GM12864 (cell line): ENCODE measurements around the gene C3orf20.

Experiments
- DNase-seq: peaks from one replicate; pipeline ENCODE4 v3.0.0-alpha.2; 2011; ENCODE audit warnings: low read depth
- H3K4me3 ChIP-seq: 2 replicates; pipeline ENCODE4 v1.5.1; 2011; ENCODE audit warnings: mild to moderate bottlenecking, low read depth, low read length, control low read depth
- TF ChIP-seq, protein P1 (sequence below): IDR thresholded peaks from 2 replicates; pipeline ENCODE4 v1.5.1; 2011; ENCODE audit warnings: low read depth, mild to moderate bottlenecking, moderate library complexity, low read length, control low read depth, inconsistent platforms; ENCODE audit errors: missing control alignments

Gene C3orf20

DNA sequence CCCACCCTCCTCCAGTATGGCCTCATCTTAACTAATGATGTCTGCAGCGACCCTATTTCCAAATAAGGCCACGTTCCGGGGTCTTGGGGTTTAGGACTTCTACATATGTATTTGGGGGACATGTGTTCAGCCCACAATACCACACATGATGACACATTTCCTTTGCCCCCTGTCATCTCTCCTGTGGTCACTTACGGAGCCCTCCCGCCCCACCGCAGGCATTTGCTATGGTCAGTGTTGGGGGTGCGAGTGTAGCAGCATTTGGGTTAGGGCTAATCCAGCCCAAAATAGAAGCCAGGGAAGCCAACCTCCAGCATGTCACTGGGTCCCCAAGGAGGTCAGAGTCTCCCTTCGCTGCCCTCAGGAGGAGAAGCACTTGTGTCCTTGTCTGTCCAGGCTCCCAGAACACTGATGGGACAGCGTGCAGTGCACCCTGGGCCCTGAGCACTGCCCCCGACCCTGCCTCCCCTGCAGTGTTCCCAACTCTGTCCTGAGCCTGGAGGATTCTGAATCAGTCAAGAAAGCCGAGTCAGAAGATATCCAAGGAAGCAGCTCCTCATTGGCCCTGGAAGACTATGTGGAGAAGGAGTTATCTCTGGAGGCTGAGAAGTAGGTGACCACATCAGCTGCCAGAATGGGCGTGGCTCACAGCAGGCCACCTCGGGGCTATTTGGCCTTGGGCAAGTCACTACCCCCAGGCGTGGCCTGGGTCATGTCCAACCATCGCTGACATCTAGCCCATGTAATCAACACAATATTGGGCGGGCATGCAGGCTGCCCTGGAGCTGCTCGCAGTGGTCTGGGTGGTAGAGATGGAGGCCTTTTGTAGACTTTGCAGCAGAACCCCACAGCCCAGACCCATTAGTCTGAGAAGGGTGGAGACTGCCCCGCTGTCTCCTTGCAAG, 96.9 kb downstream of the C3orf20 start:
- DNase-seq = no peak
- H3K4me3 ChIP-seq = no peak overlapping the region
- TF ChIP-seq, protein P1, sequence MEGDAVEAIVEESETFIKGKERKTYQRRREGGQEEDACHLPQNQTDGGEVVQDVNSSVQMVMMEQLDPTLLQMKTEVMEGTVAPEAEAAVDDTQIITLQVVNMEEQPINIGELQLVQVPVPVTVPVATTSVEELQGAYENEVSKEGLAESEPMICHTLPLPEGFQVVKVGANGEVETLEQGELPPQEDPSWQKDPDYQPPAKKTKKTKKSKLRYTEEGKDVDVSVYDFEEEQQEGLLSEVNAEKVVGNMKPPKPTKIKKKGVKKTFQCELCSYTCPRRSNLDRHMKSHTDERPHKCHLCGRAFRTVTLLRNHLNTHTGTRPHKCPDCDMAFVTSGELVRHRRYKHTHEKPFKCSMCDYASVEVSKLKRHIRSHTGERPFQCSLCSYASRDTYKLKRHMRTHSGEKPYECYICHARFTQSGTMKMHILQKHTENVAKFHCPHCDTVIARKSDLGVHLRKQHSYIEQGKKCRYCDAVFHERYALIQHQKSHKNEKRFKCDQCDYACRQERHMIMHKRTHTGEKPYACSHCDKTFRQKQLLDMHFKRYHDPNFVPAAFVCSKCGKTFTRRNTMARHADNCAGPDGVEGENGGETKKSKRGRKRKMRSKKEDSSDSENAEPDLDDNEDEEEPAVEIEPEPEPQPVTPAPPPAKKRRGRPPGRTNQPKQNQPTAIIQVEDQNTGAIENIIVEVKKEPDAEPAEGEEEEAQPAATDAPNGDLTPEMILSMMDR = no peak

DNA sequence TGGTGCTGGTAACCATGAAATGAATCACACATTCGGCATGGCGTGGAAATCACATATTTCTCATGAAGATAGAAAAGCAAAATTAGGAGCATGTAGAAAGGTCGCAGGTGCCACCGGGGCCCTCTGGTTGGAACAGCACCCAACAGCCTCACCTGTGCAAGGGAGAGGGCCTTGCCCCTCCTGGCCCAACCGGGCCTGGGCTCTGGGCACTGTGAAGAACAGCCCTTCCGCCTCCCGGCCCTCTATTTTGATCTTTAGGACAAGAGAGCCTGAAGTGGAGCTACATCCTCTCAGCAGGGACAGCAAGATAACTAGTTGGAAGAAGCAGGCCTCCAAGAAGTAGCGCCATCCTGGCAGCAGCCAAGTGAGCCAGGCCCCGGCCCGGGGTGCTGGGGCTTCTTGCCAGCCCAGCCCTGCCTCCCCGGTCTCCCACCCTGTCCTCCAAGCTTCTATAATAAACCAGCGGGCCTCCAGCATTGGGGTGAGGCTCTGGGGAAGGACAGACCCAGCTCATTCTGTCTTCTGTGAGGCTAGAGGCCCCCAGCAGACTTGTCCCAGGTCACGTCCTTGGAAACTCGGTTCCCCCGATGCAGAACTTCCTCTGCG, 97.7 kb downstream of the C3orf20 start:
- H3K4me3 ChIP-seq = no peak overlapping the region
- TF ChIP-seq, protein P1 = no peak
- no peak for DNase-seq

DNA sequence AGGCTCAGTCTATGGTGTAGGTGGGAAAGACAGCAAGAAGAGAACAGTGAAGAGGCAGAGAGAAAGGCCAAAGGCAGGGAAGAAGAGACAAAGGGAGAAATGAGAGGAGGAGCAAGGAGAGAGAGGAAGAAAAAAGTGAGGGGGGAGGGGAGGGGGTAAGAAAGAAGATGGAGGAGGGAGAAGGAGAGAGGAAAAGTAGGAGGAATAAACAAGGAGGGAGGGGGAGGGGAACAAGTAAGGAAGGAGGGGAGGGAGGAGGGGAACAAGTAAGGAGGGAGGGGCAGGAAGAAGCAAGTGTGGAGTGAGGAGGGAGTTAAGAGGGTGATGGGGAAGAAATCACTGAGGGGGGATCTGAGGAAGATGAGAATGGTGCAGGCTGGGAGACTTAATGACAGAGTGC, 98.3 kb downstream of the C3orf20 start:
- H3K4me3 ChIP-seq = no peak overlapping the region
- DNase-seq = no peak
- TF ChIP-seq, protein P1 = no peak

DNA sequence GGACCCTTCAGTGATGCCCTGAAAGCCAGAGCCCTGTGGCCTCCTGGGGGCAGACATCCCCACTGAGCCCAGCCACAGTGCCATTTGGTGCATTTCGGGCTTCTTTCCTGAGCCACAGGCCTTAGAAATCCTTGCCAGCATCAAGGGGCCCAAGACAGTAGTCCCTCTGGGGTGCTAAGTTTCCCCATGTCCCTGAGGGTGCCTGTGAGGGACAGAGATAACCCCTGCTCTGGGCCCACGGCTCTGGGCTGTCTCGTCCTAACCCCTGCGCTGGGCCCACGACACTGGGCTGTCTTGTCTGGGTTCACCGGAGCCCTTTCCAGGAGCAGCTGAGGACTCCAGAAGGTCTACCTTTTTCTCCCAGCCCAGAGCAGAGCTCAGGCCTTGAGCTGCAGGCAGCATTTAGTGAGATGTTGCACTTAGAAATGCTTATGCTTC, 98.8 kb downstream of the C3orf20 start:
- no peak for DNase-seq
- TF ChIP-seq, protein P1 = no peak
- no peak overlapping the region for H3K4me3 ChIP-seq

DNA sequence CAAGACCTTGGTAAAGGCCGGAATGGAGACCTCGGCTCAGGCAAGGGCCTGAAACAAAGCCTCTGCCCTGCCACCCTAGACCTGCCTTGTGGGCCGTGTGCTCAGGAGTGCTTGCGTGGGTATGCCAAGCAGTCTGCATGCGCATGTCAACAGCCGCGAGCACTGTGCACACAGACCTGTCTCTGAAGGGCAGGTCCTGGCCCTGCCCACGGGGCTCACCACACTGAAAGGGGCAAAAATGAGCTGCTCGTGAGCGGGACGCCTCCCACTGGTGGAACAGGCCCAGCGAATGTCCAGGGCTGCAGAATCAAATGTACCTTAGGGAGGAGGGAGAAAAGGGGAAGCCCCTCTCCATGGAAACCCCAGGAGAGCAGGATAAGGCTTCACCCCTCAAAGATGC, 99.5 kb downstream of the C3orf20 start:
- DNase-seq = no peak
- no peak overlapping the region for H3K4me3 ChIP-seq
- TF ChIP-seq, protein P1 = no peak

DNA sequence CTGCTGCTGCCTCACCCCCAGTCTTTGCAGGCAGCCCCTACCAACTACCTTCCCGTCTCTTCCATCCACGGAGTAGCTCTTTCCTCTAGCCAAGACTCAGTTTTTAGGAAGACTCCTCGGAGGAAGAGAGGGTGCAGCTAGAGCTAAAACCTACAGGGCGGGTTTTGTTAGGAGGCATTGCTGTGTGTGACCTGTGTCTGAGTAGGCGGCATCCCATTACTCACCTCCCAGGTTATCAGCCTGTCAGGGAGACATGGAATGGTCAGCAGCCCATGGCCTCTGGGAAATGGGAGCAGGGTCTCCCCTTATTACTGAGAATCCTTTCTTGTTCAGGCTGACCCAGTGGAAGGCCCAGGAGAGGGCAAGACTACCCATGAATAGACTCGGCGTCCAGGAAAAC, 100.1 kb downstream of the C3orf20 start:
- DNase-seq = no peak

More for the DNA sequence above, 100.1 kb downstream of the C3orf20 start:
- no peak overlapping the region for H3K4me3 ChIP-seq
- TF ChIP-seq, protein P1 = no peak
